Jurkat, Clone E6-1 (cell line): ENCODE results near the gene F3.
A peak's percentile ranks its signal among the peaks of the same experiment; 100 is the strongest.

Experiments used
- DNase-seq: peaks from one replicate; pipeline ENCODE4 v3.0.0-alpha.2; 2011; ENCODE audit warnings: low read depth, low spot score
- H3K4me3 ChIP-seq: 2 replicates; pipeline ENCODE4 v1.5.1; 2011; ENCODE audit warnings: mild to moderate bottlenecking, low read length, control low read depth, moderate library complexity

F3 gene

DNA sequence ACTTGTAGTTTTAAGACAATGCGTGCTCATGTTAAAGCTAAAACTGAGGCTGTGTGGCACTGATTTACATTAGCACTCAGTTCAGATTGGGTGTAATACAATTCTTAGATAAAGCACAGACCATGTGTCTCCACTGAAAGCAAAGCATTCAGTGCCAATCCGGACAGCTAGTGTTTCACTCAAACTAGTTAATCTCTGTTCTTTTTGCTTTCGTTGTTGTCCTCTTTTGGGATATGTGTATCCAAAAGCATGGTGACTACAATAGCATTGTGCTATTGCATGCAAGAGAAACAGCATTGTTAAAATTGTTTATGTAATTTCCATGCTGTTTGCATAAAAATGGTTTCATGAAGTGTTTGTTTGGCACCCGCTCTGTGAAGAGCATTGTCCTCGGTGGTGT is 54.6 kb downstream of the F3 start:
- no peak overlapping the region for H3K4me3 ChIP-seq
- no peak for DNase-seq

DNA sequence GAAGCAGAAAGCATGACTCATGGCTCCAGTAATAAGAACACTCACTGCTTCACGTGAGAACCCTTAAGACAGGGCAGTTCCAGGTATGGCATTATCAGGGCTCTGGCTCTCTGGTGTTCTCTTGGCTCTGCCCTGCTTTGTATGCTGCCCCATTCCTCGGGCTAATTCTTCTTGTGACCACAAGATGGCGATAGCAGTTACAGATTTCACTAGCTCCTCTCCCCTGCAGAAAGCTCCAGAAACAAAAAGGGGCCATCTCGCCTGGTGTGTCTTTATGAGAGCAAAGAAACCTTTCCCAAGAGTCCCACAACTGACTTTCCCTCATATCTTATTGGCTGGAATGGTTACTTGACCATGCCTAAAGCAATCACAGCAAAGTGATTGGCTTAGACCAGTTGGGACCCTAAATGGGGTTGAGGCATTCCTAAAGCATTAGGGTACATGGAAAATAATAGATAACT is 60.1 kb downstream of the F3 start:
- no peak overlapping the region for H3K4me3 ChIP-seq
- DNase-seq = peak; percentile 60

DNA sequence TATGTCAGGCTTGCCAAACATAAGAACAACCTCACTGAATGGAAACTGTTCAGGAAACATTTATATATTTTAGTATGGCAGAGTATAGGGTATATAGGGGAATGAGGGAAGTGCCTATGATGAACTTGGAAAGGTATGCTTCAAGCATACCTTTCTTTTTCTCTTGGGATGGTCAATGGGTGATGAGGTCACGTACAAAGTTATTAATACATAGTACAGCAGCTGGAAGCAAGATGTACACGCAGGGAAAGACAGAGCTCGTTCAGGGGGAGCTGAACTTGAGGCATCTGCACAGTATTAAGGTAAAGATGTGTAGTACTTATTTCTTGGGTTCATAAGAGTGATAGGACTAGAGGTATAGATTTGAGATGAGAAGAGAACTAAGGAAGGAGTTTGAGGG is 61.9 kb downstream of the F3 start:
- DNase-seq = no peak
- H3K4me3 ChIP-seq = no peak overlapping the region
